GM12891 (cell line): ENCODE measurements around the gene MT1B.

ENCODE experiments used
- DNase-seq: peaks from one replicate; pipeline ENCODE4 v3.0.0; 2011; ENCODE audit warnings: low spot score; ENCODE audit not compliant: insufficient read length
- FAIRE-seq: peaks from 2 replicates; lab custom pipeline; 2011; peaks lifted over from hg19 to GRCh38; lab: Jason Lieb, UNC
- PAX5 ChIP-seq: IDR thresholded peaks from 2 replicates; pipeline ENCODE4 v1.6.1; 2011; ENCODE audit warnings: low read length, moderate library complexity, mild to moderate bottlenecking; ENCODE audit not compliant: insufficient read depth, severe bottlenecking
- POLR2A ChIP-seq: IDR thresholded peaks from 2 replicates; pipeline ENCODE4 v1.6.1; 2011; ENCODE audit warnings: low read depth, low read length, control low read depth
- POLR2AphosphoS5 ChIP-seq: IDR thresholded peaks from 2 replicates; pipeline ENCODE4 v1.6.1; 2011; ENCODE audit warnings: low read depth, low read length, control low read depth
- POU2F2 ChIP-seq: IDR thresholded peaks from 2 replicates; pipeline ENCODE4 v1.6.1; 2011; ENCODE audit warnings: low read depth, mild to moderate bottlenecking, control low read depth, low read length, moderate library complexity
- SPI1 ChIP-seq: IDR thresholded peaks from 2 replicates; pipeline ENCODE4 v1.6.1; 2011; ENCODE audit warnings: low read depth, low read length, control low read depth
- TAF1 ChIP-seq: IDR thresholded peaks from 2 replicates; pipeline ENCODE4 v1.6.1; 2011; ENCODE audit warnings: low read depth, low read length, control low read depth

MT1B gene

GRCh38 chr16:56684926-56685590, 33.4 kb downstream of the MT1B start:
- no peak for TF ChIP-seq POLR2AphosphoS5
- TF ChIP-seq POLR2A = no peak
- TF ChIP-seq POU2F2 = no peak
- no peak for TF ChIP-seq SPI1
- no peak for TF ChIP-seq PAX5
- TF ChIP-seq TAF1 = no peak
- DNase-seq (no peak), FAIRE-seq (no peak)

GRCh38 chr16:56686758-56687157, 35.1 kb downstream of the MT1B start:
- FAIRE-seq (no peak), DNase-seq (no peak)
- no peak for TF ChIP-seq POU2F2
- no peak for TF ChIP-seq SPI1
- TF ChIP-seq PAX5 = no peak

- FAIRE-seq = no peak
- DNase-seq = no peak
- no peak for TF ChIP-seq PAX5
- TF ChIP-seq POLR2AphosphoS5 = no peak
- no peak for TF ChIP-seq TAF1
- no peak for TF ChIP-seq POLR2A
- no peak for TF ChIP-seq POU2F2
- TF ChIP-seq SPI1 = no peak
Observed at GRCh38 chr16:56688762-56689161, 37.1 kb downstream of the MT1B start.

- DNase-seq (no peak), FAIRE-seq (no peak)
- TF ChIP-seq POLR2A (no peak), POLR2AphosphoS5 (no peak), PAX5 (no peak), SPI1 (no peak), TAF1 (no peak), POU2F2 (no peak)
Observed at GRCh38 chr16:56689171-56689570, 37.5 kb downstream of the MT1B start.

GRCh38 chr16:56690420-56691122, 38.9 kb downstream of the MT1B start:
- FAIRE-seq = no peak
- TF ChIP-seq PAX5 = no peak
- no peak for TF ChIP-seq POU2F2
- TF ChIP-seq TAF1 = no peak
- no peak for TF ChIP-seq POLR2AphosphoS5
- no peak for DNase-seq

- no peak for FAIRE-seq
Observed at GRCh38 chr16:56691885-56692284, 40.2 kb downstream of the MT1B start.

GRCh38 chr16:56695246-56695645, 43.6 kb downstream of the MT1B start:
- FAIRE-seq (no peak), DNase-seq (no peak)
- TF ChIP-seq SPI1 = no peak
- no peak for TF ChIP-seq TAF1
- no peak for TF ChIP-seq POLR2AphosphoS5
- no peak for TF ChIP-seq POLR2A
- no peak for TF ChIP-seq POU2F2
- TF ChIP-seq PAX5 = no peak

More at GRCh38 chr16:56691885-56692284, 40.2 kb downstream of the MT1B start:
- no peak for DNase-seq
- no peak for TF ChIP-seq POLR2A
- no peak for TF ChIP-seq POU2F2

GRCh38 chr16:56697456-56698155, 45.9 kb downstream of the MT1B start:
- FAIRE-seq (no peak), DNase-seq (no peak)
- no peak for TF ChIP-seq POU2F2
- TF ChIP-seq TAF1 = no peak
- TF ChIP-seq POLR2AphosphoS5 = no peak
- TF ChIP-seq SPI1 = no peak
- TF ChIP-seq PAX5 = no peak
- no peak for TF ChIP-seq POLR2A

GRCh38 chr16:56700195-56700594, 48.5 kb downstream of the MT1B start:
- no peak for TF ChIP-seq POU2F2
- DNase-seq (no peak), FAIRE-seq (no peak)

- TF ChIP-seq POLR2AphosphoS5 (no peak), POU2F2 (no peak), POLR2A (no peak), PAX5 (no peak), TAF1 (no peak), SPI1 (no peak)
- FAIRE-seq (no peak), DNase-seq (no peak)
Observed at GRCh38 chr16:56700631-56701030, 48.9 kb downstream of the MT1B start.
